A549 (cell line): ENCODE data around the gene UBASH3B.
"Not testable (repeated sequence)": the region's sequence is repeated elsewhere in the genome, so short reads cannot be mapped to it uniquely, and the experiment has no call there.

Experiments used
- CBX2 ChIP-seq: fragments of 200-600 bp; sonication (generic); IDR thresholded peaks from 2 replicates; pipeline ENCODE4 v1.6.1; 2016; ENCODE audit warnings: low read depth, mild to moderate bottlenecking, borderline replicate concordance
- FOSL2 ChIP-seq, 2 experiments: fragments of 450-650 bp in 1 of 2; fragments of >200 bp in 1 of 2; sonication (Bioruptor Twin) in 1 of 2; formaldehyde crosslinking; IDR thresholded peaks; 2 replicates each; pipeline versions ENCODE4 v1.5.0 to v1.6.1; 2016 to 2020; ENCODE audit warnings: mild to moderate bottlenecking in 1 of 2, moderate library complexity in 1 of 2
- HDAC2 ChIP-seq: fragments of 200-600 bp; sonication (generic); IDR thresholded peaks from 2 replicates; pipeline ENCODE4 v1.6.1; 2016
- HOXA7 ChIP-seq: fragments of 250-450 bp; sonication (Bioruptor Pico); IDR thresholded peaks from 2 replicates; pipeline ENCODE4 v1.5.0; 2020; ENCODE audit warnings: mild to moderate bottlenecking, moderate library complexity
- JUN ChIP-seq, 2 experiments: fragments of >200 bp; sonication (Bioruptor Twin); formaldehyde crosslinking; IDR thresholded peaks; 2 replicates in 1 of 2; 3 replicates in 1 of 2; pipeline ENCODE4 v1.6.1; 2016 to 2017
- POLR2A ChIP-seq: IDR thresholded peaks from 2 replicates; pipeline ENCODE4 v1.6.1; 2012; ENCODE audit warnings: mild to moderate bottlenecking, low read length
- RFX5 ChIP-seq: fragments of 450-650 bp; IDR thresholded peaks from 2 replicates; pipeline ENCODE4 v1.7.1; 2014; ENCODE audit warnings: antibody characterized with exemption, mild to moderate bottlenecking, moderate library complexity
- ZFP36 ChIP-seq: fragments of 450-650 bp; IDR thresholded peaks from 2 replicates; pipeline ENCODE4 v1.6.1; 2014; ENCODE audit warnings: borderline replicate concordance; ENCODE audit not compliant: partially characterized antibody
- ZNF302 ChIP-seq: fragments of 250-450 bp; sonication (Bioruptor Pico); IDR thresholded peaks from 2 replicates; pipeline ENCODE4 v1.9.0; 2021; ENCODE audit warnings: inconsistent platforms, mild to moderate bottlenecking, moderate library complexity
- TF ChIP-seq, protein P1 (sequence below): fragments of >200 bp; sonication (Bioruptor Twin); formaldehyde crosslinking; IDR thresholded peaks from 3 replicates; pipeline ENCODE4 v1.5.1; 2016
- TF ChIP-seq, protein P2 (sequence below): fragments of 200-600 bp; sonication (generic); IDR thresholded peaks from 2 replicates; pipeline ENCODE4 v1.6.1; 2016; ENCODE audit warnings: antibody characterized with exemption, mild to moderate bottlenecking, moderate library complexity

DNA sequence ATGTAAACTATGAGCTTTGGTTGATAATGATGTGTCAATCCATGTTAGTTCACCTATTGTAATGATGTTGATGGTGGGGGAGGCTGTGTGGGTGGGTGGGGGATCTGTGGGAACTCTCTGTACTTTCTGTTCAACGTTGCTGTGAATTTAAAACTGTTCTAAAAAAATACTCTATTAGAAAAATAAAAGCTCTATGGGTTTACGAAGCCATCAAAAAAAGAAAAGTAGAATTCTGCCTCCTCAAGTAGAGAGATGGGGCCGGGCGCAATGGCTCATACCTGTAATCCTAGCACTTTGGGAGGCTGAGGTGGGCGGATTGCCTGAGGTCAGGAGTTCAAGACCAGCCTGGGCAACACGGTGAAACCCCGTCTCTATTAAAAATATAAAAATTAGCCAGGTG, 30.0 kb upstream of the UBASH3B start:
- not testable (repeated sequence) for TF ChIP-seq RFX5; JUN (IDR thresholded peaks at IDR 0.05); HOXA7; ZFP36; POLR2A; HDAC2; CBX2; FOSL2 (IDR thresholded peaks at IDR 0.05); FOSL2 (CRISPR knock-in tag; IDR thresholded peaks at IDR 0.05); ZNF302 (CRISPR knock-in tag)
- TF ChIP-seq, protein P1, sequence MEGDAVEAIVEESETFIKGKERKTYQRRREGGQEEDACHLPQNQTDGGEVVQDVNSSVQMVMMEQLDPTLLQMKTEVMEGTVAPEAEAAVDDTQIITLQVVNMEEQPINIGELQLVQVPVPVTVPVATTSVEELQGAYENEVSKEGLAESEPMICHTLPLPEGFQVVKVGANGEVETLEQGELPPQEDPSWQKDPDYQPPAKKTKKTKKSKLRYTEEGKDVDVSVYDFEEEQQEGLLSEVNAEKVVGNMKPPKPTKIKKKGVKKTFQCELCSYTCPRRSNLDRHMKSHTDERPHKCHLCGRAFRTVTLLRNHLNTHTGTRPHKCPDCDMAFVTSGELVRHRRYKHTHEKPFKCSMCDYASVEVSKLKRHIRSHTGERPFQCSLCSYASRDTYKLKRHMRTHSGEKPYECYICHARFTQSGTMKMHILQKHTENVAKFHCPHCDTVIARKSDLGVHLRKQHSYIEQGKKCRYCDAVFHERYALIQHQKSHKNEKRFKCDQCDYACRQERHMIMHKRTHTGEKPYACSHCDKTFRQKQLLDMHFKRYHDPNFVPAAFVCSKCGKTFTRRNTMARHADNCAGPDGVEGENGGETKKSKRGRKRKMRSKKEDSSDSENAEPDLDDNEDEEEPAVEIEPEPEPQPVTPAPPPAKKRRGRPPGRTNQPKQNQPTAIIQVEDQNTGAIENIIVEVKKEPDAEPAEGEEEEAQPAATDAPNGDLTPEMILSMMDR, result not testable (repeated sequence)
- TF ChIP-seq, protein P2, sequence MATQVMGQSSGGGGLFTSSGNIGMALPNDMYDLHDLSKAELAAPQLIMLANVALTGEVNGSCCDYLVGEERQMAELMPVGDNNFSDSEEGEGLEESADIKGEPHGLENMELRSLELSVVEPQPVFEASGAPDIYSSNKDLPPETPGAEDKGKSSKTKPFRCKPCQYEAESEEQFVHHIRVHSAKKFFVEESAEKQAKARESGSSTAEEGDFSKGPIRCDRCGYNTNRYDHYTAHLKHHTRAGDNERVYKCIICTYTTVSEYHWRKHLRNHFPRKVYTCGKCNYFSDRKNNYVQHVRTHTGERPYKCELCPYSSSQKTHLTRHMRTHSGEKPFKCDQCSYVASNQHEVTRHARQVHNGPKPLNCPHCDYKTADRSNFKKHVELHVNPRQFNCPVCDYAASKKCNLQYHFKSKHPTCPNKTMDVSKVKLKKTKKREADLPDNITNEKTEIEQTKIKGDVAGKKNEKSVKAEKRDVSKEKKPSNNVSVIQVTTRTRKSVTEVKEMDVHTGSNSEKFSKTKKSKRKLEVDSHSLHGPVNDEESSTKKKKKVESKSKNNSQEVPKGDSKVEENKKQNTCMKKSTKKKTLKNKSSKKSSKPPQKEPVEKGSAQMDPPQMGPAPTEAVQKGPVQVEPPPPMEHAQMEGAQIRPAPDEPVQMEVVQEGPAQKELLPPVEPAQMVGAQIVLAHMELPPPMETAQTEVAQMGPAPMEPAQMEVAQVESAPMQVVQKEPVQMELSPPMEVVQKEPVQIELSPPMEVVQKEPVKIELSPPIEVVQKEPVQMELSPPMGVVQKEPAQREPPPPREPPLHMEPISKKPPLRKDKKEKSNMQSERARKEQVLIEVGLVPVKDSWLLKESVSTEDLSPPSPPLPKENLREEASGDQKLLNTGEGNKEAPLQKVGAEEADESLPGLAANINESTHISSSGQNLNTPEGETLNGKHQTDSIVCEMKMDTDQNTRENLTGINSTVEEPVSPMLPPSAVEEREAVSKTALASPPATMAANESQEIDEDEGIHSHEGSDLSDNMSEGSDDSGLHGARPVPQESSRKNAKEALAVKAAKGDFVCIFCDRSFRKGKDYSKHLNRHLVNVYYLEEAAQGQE, result not testable (repeated sequence)
